Psoas muscle (tissue), 8 donors: Measurements from ENCODE around the gene CNR1. TPM values are rescaled to one million over a fixed set of nuclear protein-coding genes. Genes with fewer than 3 reads are reported as not detected.

ENCODE experiments used
- ATAC-seq, 4 donors: fragments of 200-7000 bp; cut with Tn5 transposase; one replicate each; pipeline ENCODE4 v1.9.1; 2020; ENCODE audit warnings: moderate library complexity in 3 of 4, mild to moderate bottlenecking in 2 of 4
- DNase-seq, 2 donors: peaks; one replicate each; pipeline ENCODE4 v3.0.0-alpha.2; 2020
- H3K27ac ChIP-seq: fragments of 200-600 bp; one replicate; pipeline ENCODE4 v1.8.0; 2022
- H3K27me3 ChIP-seq, 3 donors: fragments of 200-600 bp in 1 of 3; one replicate each; pipeline versions ENCODE4 v1.6.1 to v1.8.0; 2013 to 2022; ENCODE audit warnings: low read length in 2 of 3, mild to moderate bottlenecking in 2 of 3, moderate library complexity in 1 of 3; ENCODE audit not compliant: insufficient read depth in 3 of 3
- H3K36me3 ChIP-seq, 2 donors: fragments of 200-600 bp in 1 of 2; one replicate each; pipeline versions ENCODE4 v1.6.1 to v1.8.0; 2013 to 2022; ENCODE audit warnings: low read depth in 1 of 2, mild to moderate bottlenecking in 1 of 2, moderate library complexity in 1 of 2; ENCODE audit not compliant: insufficient read depth in 1 of 2
- H3K4me1 ChIP-seq: fragments of 200-600 bp; one replicate; pipeline ENCODE4 v1.8.0; 2022
- H3K4me3 ChIP-seq: fragments of 200-600 bp; one replicate; pipeline ENCODE4 v1.8.0; 2022; ENCODE audit warnings: mild to moderate bottlenecking
- H3K9me3 ChIP-seq: fragments of 200-600 bp; one replicate; pipeline ENCODE4 v1.8.0; 2022
- WGBS, 3 donors: extraction: QIAGEN DNeasy Blood & Tissue Kit; methylation state at CpG; one replicate each; pipeline versions ENCODE4 v1.1.6 to v1.1.7; 2013; 5-methylcytosine and 5-hydroxymethylcytosine counted together
- intact Hi-C, 2 donors: fragments of 100-400 bp; cut with DNase I; formaldehyde crosslinking; loops; one replicate each; pipeline versions ENCODE4 v1.11.0 to v1.14.2; 2022
- polyA plus RNA-seq, 3 donors: library from polyadenylated mRNA; stranded (reverse); fragments of 200-250 nt; gene quantifications; one replicate each; pipeline ENCODE4 v1.2.3, GENCODE V29; 2013
- total RNA-seq, 4 donors: library from RNA; stranded (reverse); fragmentation: NEBNext Ultra II Directional in 2 of 4; extraction: Animal tissue kit (Norgen Biotek cat#: 25700) in 2 of 4; gene quantifications; one replicate each; pipeline versions ENCODE4 v1.2.1 to v1.2.4, GENCODE V29; 2021 to 2023
- TF ChIP-seq, protein P1 (sequence below): fragments of 200-600 bp; IDR thresholded peaks from one replicate; pipeline ENCODE4 v1.8.0; 2022; ENCODE audit warnings: antibody characterized with exemption
- donor health status: healthy with polysubstance abuse.
- donor health status: DM: no; HTN: no; CAD: no; lungs with moderate emphysema.
- donor health status: Bipolar disorder and iron deficiency.
- donor health status: healthy.
- donor health status: DM: yes; HTN: yes; CAD: no.
- donor health status: DM: no; HTN: no; CAD: no.
- donor health status: DM: no; HTN: no; CAD: no.
- donor health status: DM: yes; HTN: yes; CAD: no.

The CNR1 gene
- total and polyA plus RNA-seq, 7 donors, result 0.15 to 2.5 (median 1.3) TPM

DNA sequence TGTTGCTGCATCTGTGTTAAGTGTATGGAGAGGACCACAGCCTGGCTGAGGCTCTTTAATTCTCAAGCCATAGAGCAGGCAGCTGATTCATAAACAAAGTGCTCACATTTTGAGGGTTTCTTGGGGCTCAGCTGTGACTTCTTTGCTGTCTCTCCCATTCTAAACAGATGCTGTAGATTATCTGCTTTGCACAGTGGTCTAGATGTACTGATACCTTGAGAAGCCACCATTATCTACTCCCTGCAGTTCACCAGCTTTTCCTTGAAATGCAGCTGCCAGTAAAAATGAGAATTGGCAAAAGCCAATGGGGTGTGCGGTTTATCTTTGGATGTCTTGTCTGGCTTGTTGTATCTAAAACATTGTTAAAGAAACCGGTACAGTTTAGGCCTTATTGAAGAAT is 5.2 kb upstream of the CNR1 start:
- Histone ChIP-seq H3K4me3 (no peak overlapping the region), H3K36me3 (no peaks in the 10 kb centered on the region), H3K4me1 (no peaks in the 10 kb centered on the region), H3K9me3 (no peaks in the 10 kb centered on the region), H3K27ac (no peak overlapping the region), H3K27me3 (peaks cover 2 to 47% (median 12%) of the 10 kb centered on the region in 3 donors)
- no peak for DNase-seq
- ATAC-seq, result no peak
- WGBS, 3 donors, result 72 to 84% (median 81%) methylated on average over 2 of the region's 2 CpGs
- intact Hi-C loops, result no loop called here
- TF ChIP-seq, protein P1, sequence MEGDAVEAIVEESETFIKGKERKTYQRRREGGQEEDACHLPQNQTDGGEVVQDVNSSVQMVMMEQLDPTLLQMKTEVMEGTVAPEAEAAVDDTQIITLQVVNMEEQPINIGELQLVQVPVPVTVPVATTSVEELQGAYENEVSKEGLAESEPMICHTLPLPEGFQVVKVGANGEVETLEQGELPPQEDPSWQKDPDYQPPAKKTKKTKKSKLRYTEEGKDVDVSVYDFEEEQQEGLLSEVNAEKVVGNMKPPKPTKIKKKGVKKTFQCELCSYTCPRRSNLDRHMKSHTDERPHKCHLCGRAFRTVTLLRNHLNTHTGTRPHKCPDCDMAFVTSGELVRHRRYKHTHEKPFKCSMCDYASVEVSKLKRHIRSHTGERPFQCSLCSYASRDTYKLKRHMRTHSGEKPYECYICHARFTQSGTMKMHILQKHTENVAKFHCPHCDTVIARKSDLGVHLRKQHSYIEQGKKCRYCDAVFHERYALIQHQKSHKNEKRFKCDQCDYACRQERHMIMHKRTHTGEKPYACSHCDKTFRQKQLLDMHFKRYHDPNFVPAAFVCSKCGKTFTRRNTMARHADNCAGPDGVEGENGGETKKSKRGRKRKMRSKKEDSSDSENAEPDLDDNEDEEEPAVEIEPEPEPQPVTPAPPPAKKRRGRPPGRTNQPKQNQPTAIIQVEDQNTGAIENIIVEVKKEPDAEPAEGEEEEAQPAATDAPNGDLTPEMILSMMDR, result no peak

GRCh38 chr6:88168362-88168761 is 2.2 kb upstream of the CNR1 start:
- peaks cover 5 to 69% (median 20%) of the 10 kb centered on the region in 3 donors for H3K27me3 ChIP-seq
- peaks cover 7% of the 10 kb centered on the region for H3K4me1 ChIP-seq
- H3K9me3 ChIP-seq, result no peaks in the 10 kb centered on the region
- WGBS, 3 donors, result 79 to 84% (median 82%) methylated on average over 3 of the region's 3 CpGs
- TF ChIP-seq, protein P1, result no peak
- no peak overlapping the region for H3K4me3 ChIP-seq
- H3K27ac ChIP-seq, result no peak overlapping the region
- intact Hi-C loops, result loop anchor here in 1 of 2 donors (10.0 kb wide), 1 partner anchor 234 kb away; no protein-coding TSS in a partner anchor
- DNase-seq, result no peak
- H3K36me3 ChIP-seq, result no peaks in the 10 kb centered on the region
- ATAC-seq, result no peak

DNA sequence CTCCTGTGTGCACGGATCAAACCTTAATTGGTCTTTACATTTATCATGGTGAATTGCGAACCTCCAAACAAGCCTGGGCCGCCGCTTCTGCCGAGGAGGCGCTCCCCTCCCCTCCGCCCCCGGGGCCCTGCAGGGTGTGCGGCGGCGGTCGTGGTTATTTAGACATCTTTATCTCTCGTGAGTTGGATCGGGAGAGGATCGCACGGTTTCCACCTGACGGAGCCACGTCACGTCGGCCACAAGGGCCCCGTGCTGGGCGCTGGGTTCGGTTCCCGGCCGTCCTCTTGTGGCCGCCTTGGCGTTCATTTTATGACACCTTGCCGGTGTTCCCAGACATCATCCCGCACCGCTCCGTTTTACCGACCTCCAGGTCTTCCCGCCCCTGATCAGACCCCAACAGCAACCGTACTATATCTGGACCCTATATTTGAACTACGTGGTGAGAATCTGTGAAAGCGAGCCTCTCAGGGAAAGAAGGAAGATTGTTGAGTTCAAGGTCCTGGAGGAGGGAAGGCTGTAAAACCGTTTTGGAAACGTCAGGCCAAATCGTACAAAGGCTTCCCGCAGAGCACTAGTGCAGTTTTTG is 1.3 kb upstream of the CNR1 start:
- ATAC-seq, result no peak
- H3K27ac ChIP-seq, result no peak overlapping the region
- peak overlapping the region; percentile 68 for H3K4me3 ChIP-seq
- H3K4me1 ChIP-seq, result peaks cover 7% of the 10 kb centered on the region
- peaks cover 5 to 78% (median 20%) of the 10 kb centered on the region in 3 donors for H3K27me3 ChIP-seq
- no peak for DNase-seq
- 6 to 11% (median 9%) methylated on average over 40 of the region's 40 CpGs for WGBS, 3 donors
- TF ChIP-seq, protein P1, result no peak
- no peaks in the 10 kb centered on the region for H3K9me3 ChIP-seq
- intact Hi-C loops, result loop anchor here in 1 of 2 donors (10.0 kb wide), 1 partner anchor 233 kb away; no protein-coding TSS in a partner anchor
- no peaks in the 10 kb centered on the region for H3K36me3 ChIP-seq

DNA sequence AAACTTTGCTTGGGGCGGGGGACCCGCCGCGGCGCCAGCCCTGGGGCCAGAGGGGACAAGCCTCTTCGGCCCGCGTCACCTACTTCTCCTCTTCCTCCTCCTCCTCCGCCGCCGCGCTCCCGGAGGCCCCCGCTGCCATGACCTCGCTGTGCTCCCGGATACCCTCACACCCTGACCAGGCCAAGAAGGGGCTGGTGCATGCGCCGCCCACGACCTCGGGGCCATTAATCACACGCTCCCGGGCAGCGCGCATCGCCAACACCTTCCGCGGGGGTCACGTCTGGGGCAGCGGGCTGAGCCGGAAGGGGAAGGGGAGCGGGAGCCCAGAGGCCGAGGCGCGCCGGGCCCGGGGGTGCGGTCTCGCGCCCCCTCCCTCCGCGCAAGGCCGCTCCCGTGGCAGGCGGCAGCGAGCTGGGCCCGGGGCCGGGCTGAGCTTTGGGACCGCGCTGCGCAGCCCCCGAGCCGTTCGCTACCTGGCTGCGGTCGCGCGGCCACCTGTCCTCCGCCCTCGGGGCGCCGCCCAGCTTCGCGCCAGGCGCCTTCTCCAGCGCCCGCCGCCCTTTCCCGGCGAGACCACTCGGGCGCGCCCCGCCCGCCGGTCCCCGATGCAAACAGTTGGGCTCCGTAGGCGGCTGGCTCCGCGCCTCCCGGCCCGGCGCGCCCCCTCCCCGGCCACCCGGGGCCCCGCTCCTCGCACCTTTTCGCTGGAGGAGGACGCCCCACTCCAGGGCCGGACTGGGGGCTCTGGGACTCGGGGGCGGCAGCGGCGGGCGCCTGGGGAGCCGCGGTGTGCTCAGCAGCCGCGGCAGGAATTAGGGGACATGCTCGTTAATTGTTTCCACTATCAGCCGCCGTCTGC is 575 bp upstream of the CNR1 start:
- intact Hi-C loops, result loop anchor here in 1 of 2 donors (10.0 kb wide), 1 partner anchor 232 kb away; no protein-coding TSS in a partner anchor
- WGBS, 3 donors, result 0 to 1% (median 0%) methylated on average over 62 to 103 of the region's 103 CpGs
- H3K4me3 ChIP-seq, result peak overlapping the region; percentile 68
- no peak overlapping the region for H3K27ac ChIP-seq
- DNase-seq (peak in 1 of 2 donors; percentile 23), ATAC-seq (peak; percentile 27 to 58 (median 44))
- no peaks in the 10 kb centered on the region for H3K36me3 ChIP-seq
- TF ChIP-seq, protein P1, result no peak
- no peaks in the 10 kb centered on the region for H3K9me3 ChIP-seq
- H3K4me1 ChIP-seq, result peaks cover 7% of the 10 kb centered on the region
- peaks cover 5 to 79% (median 20%) of the 10 kb centered on the region in 3 donors for H3K27me3 ChIP-seq
